ENCODE measurements around the gene MSMB. TPM values are rescaled to one million over a fixed set of nuclear protein-coding genes. Genes with fewer than 3 reads are reported as not detected.

The MSMB gene
- total RNA-seq, 2 donors from 2014 or later, result not detected

DNA sequence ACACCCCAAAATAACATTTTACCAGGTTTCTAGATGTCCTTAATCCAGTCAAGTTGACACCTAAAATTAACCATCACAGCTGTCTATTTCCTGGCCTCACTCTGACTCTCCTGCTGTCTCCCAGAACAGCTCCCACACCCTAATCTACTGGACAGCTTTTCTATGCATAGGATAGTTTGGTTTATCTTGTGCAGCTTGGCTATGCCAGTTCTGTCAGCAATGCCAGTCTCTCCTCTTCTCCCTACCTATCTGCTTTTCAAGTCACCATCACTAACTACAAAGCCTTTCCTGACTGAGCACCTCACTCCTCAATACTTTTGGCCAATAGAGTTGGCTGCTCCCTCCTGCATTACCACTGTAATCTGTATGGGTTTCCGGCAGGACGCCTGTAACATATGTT is 20.7 kb downstream of the MSMB start:
- Histone ChIP-seq H3K9me3 (no peaks in the 10 kb centered on the region), H3K4me3 (no peak overlapping the region), H3K4me1 (ENCODE audit: control insufficient read depth in 1 of 2, low read depth in 2 of 2) (peaks cover 38 to 72% of the 10 kb centered on the region in 2 donors), H3K36me3 (no peaks in the 10 kb centered on the region), H3K27ac (no peak overlapping the region), H3K27me3 (replicated peaks; ENCODE audit: insufficient read depth) (no peaks in the 10 kb centered on the region)
- TF ChIP-seq, protein P1, sequence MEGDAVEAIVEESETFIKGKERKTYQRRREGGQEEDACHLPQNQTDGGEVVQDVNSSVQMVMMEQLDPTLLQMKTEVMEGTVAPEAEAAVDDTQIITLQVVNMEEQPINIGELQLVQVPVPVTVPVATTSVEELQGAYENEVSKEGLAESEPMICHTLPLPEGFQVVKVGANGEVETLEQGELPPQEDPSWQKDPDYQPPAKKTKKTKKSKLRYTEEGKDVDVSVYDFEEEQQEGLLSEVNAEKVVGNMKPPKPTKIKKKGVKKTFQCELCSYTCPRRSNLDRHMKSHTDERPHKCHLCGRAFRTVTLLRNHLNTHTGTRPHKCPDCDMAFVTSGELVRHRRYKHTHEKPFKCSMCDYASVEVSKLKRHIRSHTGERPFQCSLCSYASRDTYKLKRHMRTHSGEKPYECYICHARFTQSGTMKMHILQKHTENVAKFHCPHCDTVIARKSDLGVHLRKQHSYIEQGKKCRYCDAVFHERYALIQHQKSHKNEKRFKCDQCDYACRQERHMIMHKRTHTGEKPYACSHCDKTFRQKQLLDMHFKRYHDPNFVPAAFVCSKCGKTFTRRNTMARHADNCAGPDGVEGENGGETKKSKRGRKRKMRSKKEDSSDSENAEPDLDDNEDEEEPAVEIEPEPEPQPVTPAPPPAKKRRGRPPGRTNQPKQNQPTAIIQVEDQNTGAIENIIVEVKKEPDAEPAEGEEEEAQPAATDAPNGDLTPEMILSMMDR (IDR thresholded peaks at IDR 0.05), result no peak
- DNase-seq (ENCODE audit: low spot score) (no peak), ATAC-seq (ENCODE audit: insufficient number of reproducible peaks, low FRiP score, low read depth) (no peak)

- H3K36me3 ChIP-seq, result no peaks in the 10 kb centered on the region
- no peak overlapping the region for H3K4me3 ChIP-seq
- DNase-seq (ENCODE audit: low spot score), result no peak
- TF ChIP-seq, protein P1 (IDR thresholded peaks at IDR 0.05), result no peak
- no peak overlapping the region for H3K27ac ChIP-seq
- H3K27me3 ChIP-seq (replicated peaks; ENCODE audit: insufficient read depth), result no peaks in the 10 kb centered on the region
- H3K4me1 ChIP-seq (ENCODE audit: control insufficient read depth in 1 of 2, low read depth in 2 of 2), result peaks cover 38 to 76% of the 10 kb centered on the region in 2 donors
- H3K9me3 ChIP-seq, result no peaks in the 10 kb centered on the region
- ATAC-seq (ENCODE audit: insufficient number of reproducible peaks, low FRiP score, low read depth), result no peak
Measured at GRCh38 chr10:46024948-46025347, 21.1 kb downstream of the MSMB start.

DNA sequence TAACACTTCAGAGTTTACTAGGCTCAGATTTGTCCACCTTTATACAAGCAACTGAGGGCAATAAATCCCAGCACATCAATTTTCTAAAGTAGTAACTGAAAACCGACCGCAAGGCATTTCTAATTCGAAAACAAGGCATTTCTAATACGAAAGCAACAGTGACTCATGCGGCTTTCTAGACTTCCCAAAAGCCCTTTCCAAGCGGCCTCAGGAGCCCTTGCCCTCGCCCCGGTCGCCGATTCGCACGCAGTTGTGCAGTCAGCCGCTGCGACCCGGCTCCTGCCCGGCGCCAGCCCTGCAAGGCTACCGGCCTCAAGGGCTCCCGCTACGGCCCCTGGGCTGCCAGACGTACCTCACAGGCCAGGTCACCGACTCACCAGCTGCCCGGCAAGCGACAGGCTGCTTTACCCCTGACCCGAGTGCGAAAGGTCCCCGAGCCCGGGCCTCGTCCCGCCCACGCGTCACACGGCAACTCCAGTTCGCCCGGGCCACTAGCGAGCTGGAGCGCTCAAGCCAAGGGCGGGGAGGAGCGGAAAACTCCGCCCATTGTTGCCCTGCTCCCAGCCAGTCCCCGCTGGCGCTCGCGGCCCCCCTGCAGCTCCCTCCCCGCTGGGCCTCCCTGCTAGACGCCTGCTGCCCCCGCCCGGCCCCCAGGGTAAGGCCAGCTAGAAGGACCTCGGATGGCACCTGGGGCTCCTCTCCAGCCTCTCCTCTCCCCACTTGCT is 22.9 kb downstream of the MSMB start:
- TF ChIP-seq, protein P1 (IDR thresholded peaks at IDR 0.05), result peak; percentile 24
- H3K4me1 ChIP-seq (ENCODE audit: control insufficient read depth in 1 of 2, low read depth in 2 of 2), result peaks cover 25 to 75% of the 10 kb centered on the region in 2 donors

DNA sequence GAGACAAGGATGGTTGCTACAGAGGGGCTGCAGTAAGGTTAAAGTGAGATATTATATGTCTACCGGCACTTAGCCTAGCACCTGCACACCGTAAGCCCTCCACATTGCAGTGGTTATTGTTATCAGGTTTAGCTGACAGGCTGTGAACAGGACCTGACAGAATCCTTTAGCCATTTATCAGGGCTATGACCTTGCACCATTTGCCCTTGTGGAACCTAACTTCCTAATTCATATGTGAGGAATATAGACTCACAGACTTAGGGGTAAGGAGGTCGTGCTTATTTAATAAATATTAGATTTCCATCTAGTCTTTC is 25.8 kb downstream of the MSMB start:
- no peaks in the 10 kb centered on the region for H3K36me3 ChIP-seq
- peaks cover 26 to 70% of the 10 kb centered on the region in 2 donors for H3K4me1 ChIP-seq (ENCODE audit: control insufficient read depth in 1 of 2, low read depth in 2 of 2)
- no peak for ATAC-seq (ENCODE audit: insufficient number of reproducible peaks, low FRiP score, low read depth)
- H3K4me3 ChIP-seq, result peak overlapping the region; percentile 2
- H3K9me3 ChIP-seq, result no peaks in the 10 kb centered on the region
- H3K27me3 ChIP-seq (replicated peaks; ENCODE audit: insufficient read depth), result no peaks in the 10 kb centered on the region
- no peak overlapping the region for H3K27ac ChIP-seq
- DNase-seq (ENCODE audit: low spot score), result no peak
- TF ChIP-seq, protein P1 (IDR thresholded peaks at IDR 0.05), result no peak

More for the DNA sequence above, 22.9 kb downstream of the MSMB start:
- peak overlapping the region; percentile 75 to 80 for H3K27ac ChIP-seq
- no peaks in the 10 kb centered on the region for H3K36me3 ChIP-seq
- peak; percentile 62 for DNase-seq (ENCODE audit: low spot score)
- peak; percentile 88 for ATAC-seq (ENCODE audit: insufficient number of reproducible peaks, low FRiP score, low read depth)
- peak overlapping the region; percentile 87 for H3K4me3 ChIP-seq
- H3K9me3 ChIP-seq, result no peaks in the 10 kb centered on the region
- H3K27me3 ChIP-seq (replicated peaks; ENCODE audit: insufficient read depth), result no peaks in the 10 kb centered on the region

- ATAC-seq (ENCODE audit: insufficient number of reproducible peaks, low FRiP score, low read depth) (no peak), DNase-seq (ENCODE audit: low spot score) (no peak)
- Histone ChIP-seq H3K27me3 (replicated peaks; ENCODE audit: insufficient read depth) (no peaks in the 10 kb centered on the region), H3K36me3 (peaks cover 4% of the 10 kb centered on the region), H3K9me3 (no peaks in the 10 kb centered on the region), H3K4me3 (peak overlapping the region; percentile 2), H3K27ac (no peak overlapping the region), H3K4me1 (ENCODE audit: control insufficient read depth in 1 of 2, low read depth in 2 of 2) (peaks cover 26 to 65% of the 10 kb centered on the region in 2 donors)
- TF ChIP-seq, protein P1 (IDR thresholded peaks at IDR 0.05), result no peak
Measured at GRCh38 chr10:46019569-46020343, 26.3 kb downstream of the MSMB start.
